Gastrocnemius medialis (tissue), 4 donors: ENCODE results near the gene APBB2.

Experiments used
- CTCF ChIP-seq, 5 experiments: fragments of 450-650 bp in 3 of 5; fragments of 200-600 bp in 2 of 5; sonication (generic) in 2 of 5; IDR thresholded peaks in 4 of 5; conservative IDR thresholded peaks in 1 of 5; 1 replicate in 4 of 5; 2 replicates in 1 of 5; pipeline ENCODE4 v1.5.1; 2016 to 2019; ENCODE audit warnings: antibody characterized with exemption in 5 of 5, mild to moderate bottlenecking in 3 of 5, moderate library complexity in 3 of 5
- POLR2A ChIP-seq, 2 donors: fragments of 450-650 bp; IDR thresholded peaks; one replicate each; pipeline ENCODE4 v1.6.1; 2017; ENCODE audit warnings: antibody characterized with exemption in 2 of 2, mild to moderate bottlenecking in 2 of 2, moderate library complexity in 2 of 2

DNA sequence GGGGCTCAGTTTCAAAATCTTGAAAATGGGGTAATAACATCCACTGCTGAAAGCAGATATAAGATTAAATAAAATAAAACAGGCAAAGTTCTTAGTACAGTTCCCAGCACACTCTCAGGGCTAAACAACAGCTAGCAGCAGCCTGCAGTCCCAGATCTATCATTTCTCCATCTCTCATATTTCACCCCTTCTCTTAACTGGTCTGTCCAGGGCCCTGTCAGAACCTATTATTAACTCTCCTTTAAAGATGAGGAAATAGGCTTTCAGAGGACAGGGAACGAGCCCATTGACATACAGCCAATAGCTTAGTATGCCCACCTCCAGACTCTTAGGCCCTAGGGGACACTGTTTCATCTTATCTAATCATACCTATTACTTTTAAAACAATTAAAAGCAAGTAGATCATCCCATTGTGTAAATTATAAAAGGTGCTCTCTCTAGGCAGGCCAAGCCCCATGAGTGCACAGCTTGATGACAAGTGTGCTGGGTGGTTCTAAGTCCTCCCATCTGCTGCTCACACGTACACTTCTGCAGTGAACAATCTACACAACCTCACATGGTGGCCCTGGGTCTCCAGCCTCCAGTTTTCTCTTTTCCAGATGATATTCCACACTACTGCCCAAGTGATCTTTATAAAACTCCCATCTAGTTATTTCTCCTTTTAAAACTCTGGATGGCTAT, 119.0 kb downstream of the APBB2 start:
- TF ChIP-seq CTCF (IDR thresholded peaks at IDR 0.05 in 4 of 5, conservative IDR thresholded peaks at IDR 0.05 in 1 of 5), result no peak
- TF ChIP-seq POLR2A (IDR thresholded peaks at IDR 0.05), result no peak
